K562 (cell line): Measurements from ENCODE around the gene SRF. TPM values are rescaled to one million over a fixed set of nuclear protein-coding genes. Genes with fewer than 3 reads are reported as not detected.

Source experiments
- ATAC-seq: fragments of 200-7000 bp; cut with Tn5 transposase; 3 replicates; pipeline ENCODE4 v1.9.1; 2020; ENCODE audit warnings: moderate library complexity
- BruUV-seq: library from RNA; stranded (reverse); fragments of 400-500 nt; replicated peaks from 2 replicates; lab custom pipeline; 2021; lab: Mats Ljungman, UMichigan
- CTCF ChIA-PET: fragments of 300-600 bp; formaldehyde crosslinking; extraction: SDS; loops from one replicate; lab custom pipeline; 2021; ENCODE audit warnings: low intra/inter-chr PET ratio; lab: Yijun Ruan, JAX
- POLR2A ChIA-PET: fragments of 300-600, 350-650 bp; sonication (Branson Sonifier 250); formaldehyde crosslinking; extraction: SDS; loops from one replicate; lab custom pipeline; 2021; ENCODE audit warnings: antibody characterized with exemption, inconsistent platforms; lab: Yijun Ruan, JAX
- DNase-seq, 4 experiments: peaks; one replicate each; pipeline versions ENCODE4 v3.0.0 to v3.0.0-alpha.2; 2011 to 2018; ENCODE audit warnings: low spot score in 3 of 4, mixed read lengths in 3 of 4; ENCODE audit errors: extremely low read depth in 1 of 4
- FAIRE-seq: peaks from 2 replicates; lab custom pipeline; 2011; peaks lifted over from hg19 to GRCh38; lab: Jason Lieb, UNC
- H2AFZ ChIP-seq: 2 replicates; pipeline ENCODE4 v1.6.0; 2011; ENCODE audit warnings: low read depth, low read length, control low read depth, inconsistent platforms
- H3K27ac ChIP-seq: fragments of 200-600 bp; 3 replicates; pipeline ENCODE4 v1.8.0; 2011; ENCODE audit warnings: low read depth, mild to moderate bottlenecking, control low read depth, inconsistent platforms, low read length, moderate library complexity, mixed read lengths; ENCODE audit errors: extremely low read depth
- H3K27me3 ChIP-seq, 2 experiments: fragments of 300-600 bp in 1 of 2; 2 replicates in 1 of 2; 3 replicates in 1 of 2; pipeline versions ENCODE4 v1.6.0 to v1.8.0; 2011; ENCODE audit warnings: inconsistent platforms in 2 of 2, low read length in 2 of 2, mild to moderate bottlenecking in 1 of 2, mixed read lengths in 1 of 2, moderate library complexity in 1 of 2; ENCODE audit not compliant: control insufficient read depth in 2 of 2, insufficient read depth in 2 of 2
- H3K36me3 ChIP-seq: fragments of 300-600 bp; 3 replicates; pipeline ENCODE4 v1.8.0; 2011; ENCODE audit warnings: mild to moderate bottlenecking, low read length, inconsistent platforms; ENCODE audit not compliant: control insufficient read depth, insufficient read depth
- H3K4me1 ChIP-seq, 2 experiments: fragments of 200-600 bp in 1 of 2; replicated peaks in 1 of 2; 2 replicates in 1 of 2; 3 replicates in 1 of 2; pipeline versions ENCODE4 v1.5.1 to v1.8.0; 2011; ENCODE audit warnings: inconsistent platforms in 2 of 2, low read length in 2 of 2, mild to moderate bottlenecking in 1 of 2, mixed read lengths in 1 of 2, moderate library complexity in 1 of 2; ENCODE audit not compliant: control insufficient read depth in 2 of 2, insufficient read depth in 2 of 2
- H3K4me2 ChIP-seq: 2 replicates; pipeline ENCODE4 v1.6.1; 2011; ENCODE audit warnings: low read length, control low read depth, inconsistent platforms, mixed read lengths; ENCODE audit not compliant: insufficient read depth
- H3K4me3 ChIP-seq: fragments of 200-600 bp; sonication (generic), shearing (Covaris generic); 2 replicates; pipeline ENCODE4 v1.5.1; 2016; ENCODE audit warnings: control low read depth, inconsistent platforms
- H3K79me2 ChIP-seq: fragments of 200-600 bp; 3 replicates; pipeline ENCODE4 v1.8.0; 2011; ENCODE audit warnings: low read length, inconsistent platforms; ENCODE audit not compliant: control insufficient read depth, insufficient read depth
- H3K9ac ChIP-seq, 2 experiments: 2 replicates each; pipeline versions ENCODE4 v1.6.0 to v1.6.1; 2011; ENCODE audit warnings: low read depth in 2 of 2, low read length in 2 of 2, control low read depth in 1 of 2, inconsistent platforms in 1 of 2, mild to moderate bottlenecking in 1 of 2, mixed read lengths in 1 of 2; ENCODE audit not compliant: insufficient read depth in 1 of 2
- H3K9me1 ChIP-seq: one replicate; pipeline ENCODE4 v1.6.0; 2011; ENCODE audit warnings: inconsistent platforms, mild to moderate bottlenecking, low read length, moderate library complexity; ENCODE audit not compliant: control insufficient read depth, insufficient read depth
- H3K9me3 ChIP-seq: replicated peaks from 2 replicates; pipeline ENCODE4 v1.5.1; 2011; ENCODE audit warnings: low read depth, low read length, inconsistent platforms; ENCODE audit not compliant: control insufficient read depth, insufficient read depth
- H4K20me1 ChIP-seq: replicated peaks from 2 replicates; pipeline ENCODE4 v1.6.1; 2011; ENCODE audit warnings: low read length, inconsistent platforms, mixed read lengths; ENCODE audit not compliant: control insufficient read depth, insufficient read depth
- ATF1 ChIP-seq, 2 experiments: fragments of 450-650 bp in 1 of 2; IDR thresholded peaks; 2 replicates each; pipeline ENCODE4 v1.6.1; 2016; ENCODE audit warnings: missing compliant biosample characterization in 1 of 2, missing genetic modification characterization in 1 of 2
- BRD4 ChIP-seq: fragments of 200-600 bp; sonication (generic); IDR thresholded peaks from 2 replicates; pipeline ENCODE4 v1.6.1; 2017; ENCODE audit warnings: inconsistent platforms
- CTCF ChIP-seq, 3 experiments: IDR thresholded peaks in 2 of 3; conservative IDR thresholded peaks in 1 of 3; 2 replicates each; pipeline ENCODE4 v1.5.1; 2011 to 2012; ENCODE audit warnings: low read length in 3 of 3, mild to moderate bottlenecking in 3 of 3, control low read depth in 2 of 3, improper control_type of control experiment in 1 of 3, inconsistent platforms in 1 of 3, low read depth in 1 of 3, mixed read lengths in 1 of 3, moderate library complexity in 1 of 3; ENCODE audit not compliant: insufficient read depth in 2 of 3
- PHF8 ChIP-seq: fragments of 200-600 bp; sonication (generic); IDR thresholded peaks from 2 replicates; pipeline ENCODE4 v1.6.1; 2012; ENCODE audit warnings: mixed run types, mild to moderate bottlenecking, inconsistent platforms, low read length, moderate library complexity, borderline replicate concordance
- RBFOX2 ChIP-seq: fragments of 200-400 bp; formaldehyde crosslinking; IDR thresholded peaks from 2 replicates; pipeline ENCODE4 v1.6.1; 2017; ENCODE audit warnings: low read depth, mild to moderate bottlenecking, low read length, moderate library complexity
- TCF15 ChIP-seq: fragments of 250-450 bp; sonication (Bioruptor Pico); IDR thresholded peaks from 2 replicates; pipeline ENCODE4 v1.8.0; 2022; ENCODE audit warnings: moderate library complexity, mild to moderate bottlenecking, inconsistent platforms
- ZBTB40 ChIP-seq, 2 experiments: fragments of 450-650 bp in 1 of 2; sonication (generic) in 1 of 2; formaldehyde crosslinking in 1 of 2; IDR thresholded peaks; 2 replicates each; pipeline versions ENCODE4 v1.7.1 to v1.9.0; 2016 to 2022; ENCODE audit warnings: inconsistent platforms in 1 of 2, mild to moderate bottlenecking in 1 of 2, missing genetic modification reagents in 1 of 2
- WGBS: fragments of 100-300 bp; shearing (Covaris generic); methylation state at CpG from one replicate; pipeline ENCODE4 v1.1.6; 2016; ENCODE audit warnings: low coverage, mixed read lengths; ENCODE audit not compliant: insufficient coverage; ENCODE audit errors: missing lambda C conversion rate; 5-methylcytosine and 5-hydroxymethylcytosine counted together
- in situ Hi-C: fragments of 300-500 bp; cut with MboI; formaldehyde crosslinking; loops from 4 replicates; pipeline ENCODE4 v1.15.0; 2018; ENCODE audit warnings: inconsistent platforms, mixed read lengths
- intact Hi-C: fragments of 100-400 bp; cut with micrococcal nuclease; formaldehyde crosslinking; loops from 2 replicates; pipeline ENCODE4 v1.14.2; 2022
- polyA plus RNA-seq, 8 experiments: library from polyadenylated mRNA; depleted of rRNA in 4 of 8; stranded (reverse) in 5 of 8; unstranded in 3 of 8; fragments of >200 nt; fragmentation: Nextera tagmentation in 2 of 8; fragmentation: Illumina TruSeq in 1 of 8; extraction: Ambion mirVana in 2 of 8; extraction: Trizol in 1 of 8; gene quantifications; 2 replicates each; pipeline versions ENCODE4 v1.2.1 to v1.2.3, GENCODE V29; 2011 to 2014; ENCODE audit warnings: inconsistent platforms in 1 of 8, missing spikeins in 1 of 8
- total RNA-seq, 7 experiments: library from RNA; depleted of rRNA in 6 of 7; stranded (reverse); fragments of >200 nt in 6 of 7; fragmentation: Illumina TruSeq in 2 of 7; extraction: Trizol in 2 of 7; gene quantifications; 2 replicates each; pipeline versions ENCODE4 v1.2.1 to v1.2.3, GENCODE V29; 2011 to 2021; ENCODE audit warnings: low replicate concordance in 1 of 7

Gene SRF
- total and polyA plus RNA-seq, 9 of the 15 experiments (the other 6 are each of a cell fraction or from before 2014, with no cell fraction given) = 2.5 to 37.0 (median 24.6) TPM

- ATAC-seq = no peak
- peaks cover 33% of the 10 kb centered on the region for H3K36me3 ChIP-seq
- H3K27ac ChIP-seq = peak overlapping the region; percentile 93
- peak overlapping the region; percentile 99 for H3K4me2 ChIP-seq
- H3K79me2 ChIP-seq = peaks cover 41% of the 10 kb centered on the region
- in situ Hi-C loops = no loop called here
- FAIRE-seq = no peak
- H3K9ac ChIP-seq = peak overlapping the region; percentile 90 to 99
- peaks cover 6% of the 10 kb centered on the region for H3K9me1 ChIP-seq
- ChIA-PET POLR2A (interaction anchor here (0.6 to 5.5 kb wide), 5 partner anchors 10 to 1076 kb away, joined by 3 to 40 read pairs (median 3); partner anchors contain the start of genes CUL9, KLC4 and MRPL2), CTCF (interaction anchor here (0.6 to 0.7 kb wide), 4 partner anchors 17 to 112 kb away, joined by 3 read pairs; partner anchors contain the start of genes KLC4 and MRPL2)
- under 1% methylated on average over 44 of the region's 57 CpGs for WGBS
- DNase-seq = no peak
- H2AFZ ChIP-seq = peak overlapping the region; percentile 73; the same call in 1 of the 2 replicates
- H4K20me1 ChIP-seq = peaks cover 32% of the 10 kb centered on the region
- no peaks in the 10 kb centered on the region for H3K27me3 ChIP-seq
- peaks cover 30 to 45% of the 10 kb centered on the region in 2 experiments for H3K4me1 ChIP-seq
- no TSS peak for BruUV-seq
- no peaks in the 10 kb centered on the region for H3K9me3 ChIP-seq
- H3K4me3 ChIP-seq = peak overlapping the region; percentile 83
- intact Hi-C loops = loop anchor here (2.0 to 5.0 kb wide), 3 partner anchors 57 to 196 kb away; partner anchors contain the start of genes DNPH1 and ZNF318
- TF ChIP-seq RBFOX2 (peak; percentile 69), CTCF (IDR thresholded peaks at IDR 0.05 in 2 of 3, conservative IDR thresholded peaks at IDR 0.05 in 1 of 3; ENCODE audit: insufficient read depth in 2 of 3, low read depth in 1 of 3, low read length in 3 of 3) (0 out of 6 replicates have a peak, but pooled peaks of 1 of the 3 experiments have one; percentile 1), PHF8 (peak; percentile 35; the same call in 1 of the 2 replicates), ATF1 (CRISPR knock-in tag; IDR thresholded peaks at IDR 0.05) (no peak), ATF1 (tag; IDR thresholded peaks at IDR 0.05) (no peak), TCF15 (CRISPR knock-in tag) (no peak), ZBTB40 (IDR thresholded peaks at IDR 0.05) (0 out of 2 replicates have a peak, but pooled peaks have one; percentile 17), ZBTB40 (CRISPR knock-in tag; IDR thresholded peaks at IDR 0.05) (no peak), BRD4 (peak; percentile 72; the same call in 1 of the 2 replicates)
Observed at GRCh38 chr6:43171707-43172103, 636 bp downstream of the SRF start.
